GM21360 (cell line): ENCODE measurements around the gene XXYLT1.
A peak's percentile ranks its signal among the peaks of the same experiment; 100 is the strongest.

Source experiments
- ATAC-seq: cut with Tn5 transposase; IDR thresholded peaks from one replicate; pipeline ENCODE4 v1.9.1; 2021; ENCODE audit warnings: mild to moderate bottlenecking, moderate library complexity; ENCODE audit not compliant: unreplicated experiment

XXYLT1 gene

DNA sequence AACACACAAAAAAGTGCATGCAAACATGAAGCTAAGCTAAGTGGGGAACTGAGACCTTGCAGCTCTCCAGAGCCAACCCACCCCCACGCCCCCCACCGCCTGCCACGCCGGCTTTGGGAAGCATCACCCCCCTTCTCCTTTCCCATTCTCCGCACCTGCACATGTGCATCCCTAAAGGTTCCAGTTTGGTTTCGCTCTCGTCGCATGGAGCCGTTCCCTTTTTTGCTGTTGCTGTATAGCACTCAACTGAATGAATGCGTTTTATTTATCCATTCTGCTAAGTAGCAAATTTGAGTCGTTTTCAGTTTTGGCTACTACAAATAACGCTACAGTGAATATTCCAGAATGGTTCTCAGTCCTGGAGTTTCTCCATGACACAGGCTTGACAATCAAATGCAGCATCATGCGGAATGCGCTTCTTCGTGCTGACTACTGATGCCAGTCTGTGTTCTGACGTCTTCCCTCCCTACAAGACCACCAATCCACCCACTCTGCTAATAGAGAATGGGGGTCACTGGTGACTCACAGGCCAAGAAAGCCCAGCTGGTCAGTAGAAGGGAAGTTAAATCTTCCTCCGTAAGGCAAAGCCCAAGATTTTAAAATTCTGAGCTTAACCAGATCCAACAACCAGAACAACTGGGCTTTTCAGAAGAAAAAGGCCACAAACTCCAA lies 115.3 kb downstream of the XXYLT1 start:
- no peak for ATAC-seq

DNA sequence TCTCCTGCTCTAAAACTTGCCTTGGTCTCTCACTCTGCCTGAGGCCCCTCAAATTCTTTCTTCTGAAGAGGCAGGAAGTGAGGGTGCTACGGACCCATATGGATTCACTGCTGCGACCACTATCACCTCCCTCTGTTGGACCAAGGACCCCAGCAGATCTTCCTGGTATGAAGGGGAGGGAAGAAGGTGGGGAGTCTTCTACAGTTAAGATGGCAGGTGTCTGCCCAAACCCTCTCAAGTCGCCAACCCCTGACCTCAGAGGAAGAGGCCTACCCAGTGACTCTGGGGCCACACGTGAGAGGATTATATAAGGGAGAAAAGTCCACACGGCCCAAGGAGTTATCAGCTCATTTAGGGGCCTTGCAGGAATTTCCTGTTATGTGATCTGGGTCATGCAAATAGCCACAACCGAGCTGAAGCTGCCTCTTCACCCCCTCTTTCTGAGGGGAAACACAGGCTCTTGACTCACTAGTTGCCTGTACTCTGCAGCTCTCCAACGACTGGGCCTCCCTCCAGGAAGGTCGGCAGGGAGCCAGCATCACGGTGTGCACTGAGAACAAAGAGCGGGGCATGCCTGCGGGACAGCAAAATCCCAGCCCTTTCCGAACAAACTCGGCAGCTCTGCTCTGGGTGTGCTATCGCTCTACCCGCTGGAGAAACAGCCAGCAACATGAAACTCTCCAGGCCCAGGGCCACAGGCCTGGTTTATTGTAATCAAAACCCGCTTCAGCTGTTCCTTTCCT lies 116.0 kb downstream of the XXYLT1 start:
- no peak for ATAC-seq

DNA sequence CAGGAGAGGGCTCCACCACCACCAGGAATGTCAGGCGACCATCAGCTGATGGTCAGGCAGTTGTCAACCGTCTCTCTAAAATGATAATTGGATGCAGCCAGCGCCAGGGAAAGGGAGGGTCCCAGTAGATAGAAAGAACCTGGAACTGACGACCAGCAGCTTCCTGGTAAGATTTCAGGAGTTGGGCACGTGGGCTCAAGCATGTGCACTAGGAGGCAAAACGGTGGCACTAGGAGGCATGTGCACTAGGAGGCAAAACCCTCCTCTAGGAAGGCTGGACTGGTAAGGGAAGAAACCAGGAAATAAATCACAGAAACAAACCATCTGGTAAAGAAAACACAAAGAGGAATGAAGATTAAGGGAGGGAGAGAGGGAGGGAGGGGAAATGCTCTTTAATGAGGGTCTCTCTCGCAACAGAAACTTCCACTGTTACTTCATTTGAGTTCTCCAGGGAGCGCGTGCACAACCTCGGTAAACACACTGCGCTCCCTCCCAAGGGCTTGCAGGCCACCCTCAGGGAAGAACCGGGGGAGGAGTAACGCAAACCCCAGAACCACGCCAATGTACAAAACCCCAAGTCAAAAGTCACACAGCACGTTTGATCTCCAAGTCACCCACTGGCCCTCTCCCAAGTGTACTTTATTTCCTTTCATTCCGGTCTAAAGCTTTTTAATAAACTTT lies 116.7 kb downstream of the XXYLT1 start:
- no peak for ATAC-seq

DNA sequence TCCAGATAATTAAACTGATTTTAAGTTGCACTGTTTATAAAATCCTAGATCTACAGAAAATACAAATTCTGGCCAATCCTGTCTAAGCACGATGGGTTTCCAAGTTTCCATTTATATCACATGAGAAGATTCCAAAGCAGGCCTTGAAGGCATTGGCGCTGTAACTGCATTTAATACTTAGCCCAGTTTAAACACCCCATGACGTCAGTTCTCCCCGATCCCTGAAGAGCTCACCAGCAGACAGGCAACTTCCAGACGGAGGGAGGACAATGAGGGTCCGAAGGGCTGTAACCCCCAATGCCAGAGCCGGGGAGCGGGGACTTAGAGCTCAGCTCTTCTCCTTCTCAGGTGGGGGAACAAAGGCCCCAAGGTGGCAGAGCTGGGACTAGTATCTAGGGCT lies 117.3 kb downstream of the XXYLT1 start:
- no peak for ATAC-seq

DNA sequence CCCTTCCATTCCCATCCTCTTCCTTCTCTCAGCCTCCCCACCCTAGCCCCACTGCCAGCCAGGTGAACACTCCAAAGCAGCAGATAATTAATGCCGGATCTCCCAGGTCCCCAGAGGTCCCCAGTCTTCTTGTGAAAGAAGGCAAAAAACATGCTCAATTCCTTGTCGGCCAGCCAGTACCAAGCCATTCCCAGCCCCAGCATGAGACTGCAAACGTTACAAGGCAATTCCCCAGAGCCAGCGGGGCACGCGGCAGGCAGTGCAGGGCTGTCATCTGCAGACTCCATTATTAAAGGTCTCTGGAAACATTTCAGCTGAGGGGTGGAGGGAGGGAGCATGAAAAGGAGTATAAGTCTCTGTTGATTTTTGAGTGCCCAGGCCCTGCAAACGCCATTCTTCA lies 117.8 kb downstream of the XXYLT1 start:
- no peak for ATAC-seq

DNA sequence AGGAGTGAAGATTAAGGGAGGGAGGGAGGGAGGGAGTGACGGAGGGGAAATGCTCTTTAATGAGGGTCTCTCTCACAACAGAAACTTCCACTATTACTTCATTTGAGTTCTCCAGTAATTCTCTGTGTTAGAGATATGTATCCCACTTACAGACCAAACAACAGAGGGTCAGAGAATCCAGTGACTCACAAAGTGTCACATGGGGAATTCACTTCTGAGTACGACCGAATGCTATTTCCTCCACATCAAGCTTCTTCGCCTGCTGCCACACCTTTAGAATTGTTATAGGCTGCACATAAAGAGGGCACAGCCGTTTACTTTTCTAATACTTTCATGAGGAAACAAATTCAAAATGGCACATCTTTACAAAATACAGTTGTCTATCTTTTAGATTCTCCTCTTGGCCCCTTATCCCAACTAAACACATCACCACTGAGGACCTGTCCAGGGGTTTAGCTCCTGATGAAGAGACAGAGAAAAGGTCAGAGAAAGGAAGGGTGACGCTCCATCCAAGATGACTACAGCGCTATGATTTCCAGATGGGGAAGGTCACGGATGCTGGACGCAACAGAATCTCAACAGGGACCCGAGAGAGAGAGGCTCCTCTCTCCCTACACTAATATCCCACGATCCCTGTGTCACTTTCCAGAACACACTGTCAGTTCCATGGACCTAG lies 119.0 kb downstream of the XXYLT1 start:
- ATAC-seq: no peak

DNA sequence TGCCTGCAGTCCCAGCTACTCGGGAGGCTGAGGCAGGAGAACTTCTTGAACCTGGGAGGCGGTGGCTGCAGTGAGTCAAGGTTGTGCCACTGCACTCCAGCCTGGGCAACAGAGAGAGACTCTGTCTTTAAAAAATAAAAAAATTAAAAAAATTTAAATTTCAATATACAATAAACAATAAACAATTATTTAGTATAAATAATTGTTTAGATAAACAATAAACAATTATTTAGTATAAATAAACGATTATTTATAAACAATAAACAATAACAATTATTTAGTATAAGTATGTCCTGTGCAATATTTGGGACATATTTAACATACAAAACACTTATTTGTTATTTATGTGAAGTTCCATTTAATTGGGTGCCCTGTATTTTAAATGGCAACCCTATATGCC lies 119.6 kb downstream of the XXYLT1 start:
- no peak for ATAC-seq

DNA sequence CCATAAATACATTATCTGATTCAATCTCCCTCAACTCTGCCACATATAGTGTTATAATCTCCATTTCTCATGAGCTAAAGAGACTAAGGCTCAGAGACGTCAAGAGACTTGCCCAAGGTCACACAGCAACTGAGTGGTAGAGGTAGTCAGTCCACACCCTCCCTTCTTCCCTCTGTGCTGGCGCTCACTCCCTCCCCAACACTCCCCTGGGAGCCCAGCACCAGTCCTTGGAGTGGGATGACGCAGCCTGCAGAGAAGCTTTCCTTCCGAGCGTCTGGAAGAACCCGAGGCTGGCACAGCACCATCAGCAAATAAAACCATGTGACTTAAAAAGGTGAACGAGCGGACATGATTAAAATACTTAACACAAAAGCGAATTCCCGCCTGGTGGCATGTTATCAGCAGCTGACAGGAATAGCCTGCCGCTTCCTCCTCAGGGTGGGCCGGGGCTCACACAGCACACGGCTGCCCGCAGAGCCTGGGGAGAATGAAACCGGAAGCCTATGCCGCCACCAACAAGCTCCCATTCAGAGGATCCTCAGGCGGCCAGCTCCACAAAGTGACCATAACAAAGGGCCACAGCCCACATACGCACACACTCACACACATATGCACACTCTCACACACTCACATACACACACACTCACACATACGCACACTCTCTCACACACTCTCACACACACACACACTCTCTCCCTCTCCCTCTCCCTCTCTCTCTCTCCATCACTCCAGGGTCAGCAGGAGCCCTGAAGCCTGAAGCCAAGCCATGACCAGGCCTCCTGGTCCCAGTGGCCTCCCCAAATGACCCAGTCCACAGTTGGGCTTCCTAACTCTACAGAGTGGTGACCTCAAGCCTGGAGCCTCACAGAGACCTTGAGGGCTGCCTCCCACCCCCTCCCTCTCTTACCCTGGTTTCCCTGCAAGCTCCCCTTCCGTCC lies 120.5 kb downstream of the XXYLT1 start:
- no peak for ATAC-seq

DNA sequence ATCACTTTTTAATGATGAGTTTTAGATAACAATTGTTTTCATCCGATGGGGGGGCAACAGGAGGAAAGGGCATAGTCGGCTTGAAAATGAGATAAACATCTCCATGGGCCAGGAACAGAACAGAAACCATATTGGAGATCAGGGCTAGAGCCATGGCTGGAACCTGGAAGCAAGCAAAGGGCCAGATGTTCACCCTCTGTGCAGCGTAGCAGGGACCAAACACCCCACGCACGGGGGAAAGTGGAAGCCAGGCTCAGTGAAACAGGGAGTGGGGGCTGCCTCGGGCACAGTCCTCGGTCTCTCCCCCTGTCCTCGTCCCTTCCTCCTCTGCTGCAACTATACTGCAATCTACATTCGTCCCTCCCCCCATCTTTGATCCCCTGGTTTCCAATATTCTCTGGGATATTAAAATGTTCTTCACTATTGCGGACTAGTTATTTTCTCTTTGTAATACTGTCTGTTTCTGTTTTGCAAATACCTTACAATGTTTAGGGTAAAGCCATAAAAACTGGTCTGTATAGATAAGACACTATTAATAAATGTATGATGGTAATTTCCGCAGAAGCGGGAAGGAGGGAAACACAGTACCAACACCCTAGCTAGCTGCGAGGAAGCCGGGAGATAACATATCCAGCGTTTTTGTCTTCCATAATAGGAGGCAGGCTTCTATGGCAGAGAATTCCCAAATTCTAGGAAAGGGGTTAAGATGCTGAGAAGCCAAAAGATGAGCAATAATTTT lies 121.5 kb downstream of the XXYLT1 start:
- no peak for ATAC-seq

DNA sequence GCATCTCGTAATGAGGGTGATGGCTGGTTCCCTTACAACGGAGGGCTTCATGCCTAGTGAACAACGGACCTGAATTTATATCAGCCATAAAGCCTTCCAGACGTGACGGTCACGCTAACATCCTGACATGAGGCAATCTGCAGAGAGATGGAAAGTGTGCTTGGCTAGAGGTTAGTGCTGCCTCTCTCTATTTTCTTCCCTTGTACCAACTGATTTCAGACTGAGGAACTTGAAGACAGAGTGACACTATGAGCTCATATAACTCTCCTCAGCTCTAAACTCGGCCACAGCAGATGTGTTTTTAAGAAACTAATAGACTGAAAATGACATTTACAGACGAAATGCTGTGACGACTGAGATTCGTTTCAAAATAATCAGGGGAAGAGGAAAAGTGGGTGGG lies 122.4 kb downstream of the XXYLT1 start:
- ATAC-seq: no peak

DNA sequence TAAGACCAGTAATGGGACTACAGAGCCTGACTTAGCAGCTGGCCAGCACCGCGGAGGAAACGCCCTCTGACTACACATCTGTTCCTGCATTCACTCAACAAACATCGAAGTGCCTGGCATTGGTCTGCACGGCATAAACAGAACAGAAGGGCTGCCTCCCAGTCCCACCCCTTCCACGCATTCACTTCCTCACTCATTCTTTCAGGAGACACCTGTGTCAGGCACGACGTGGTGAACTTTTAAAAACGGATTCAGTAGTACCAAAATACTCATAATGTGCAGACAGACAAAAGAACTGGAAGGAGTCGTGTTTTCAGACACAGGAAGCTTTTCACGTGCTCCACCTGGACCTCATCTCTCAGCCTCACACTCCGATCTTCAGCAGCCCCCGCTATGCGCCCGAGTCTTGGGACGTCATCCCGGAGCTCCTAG lies 123.3 kb downstream of the XXYLT1 start:
- peak; percentile 74 for ATAC-seq

DNA sequence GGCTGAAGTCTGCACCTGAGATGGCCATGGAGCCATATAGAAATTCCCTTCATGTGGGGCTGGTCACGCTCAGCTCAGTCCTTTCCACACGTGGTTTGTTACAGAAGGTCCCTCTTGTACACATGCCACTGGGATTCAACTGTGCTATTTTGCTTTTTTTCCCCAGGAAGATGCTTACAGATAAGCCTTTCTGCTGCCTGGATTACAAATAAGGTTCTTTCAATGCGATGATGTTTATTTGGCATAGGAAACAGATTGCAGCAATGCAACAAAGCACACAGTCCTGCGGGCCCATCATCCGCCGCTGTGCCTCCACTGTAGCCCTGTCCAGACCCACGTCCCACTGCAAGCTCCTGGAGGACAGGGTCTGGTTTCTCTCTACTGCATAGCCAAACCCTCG lies 124.8 kb downstream of the XXYLT1 start:
- no peak for ATAC-seq

DNA sequence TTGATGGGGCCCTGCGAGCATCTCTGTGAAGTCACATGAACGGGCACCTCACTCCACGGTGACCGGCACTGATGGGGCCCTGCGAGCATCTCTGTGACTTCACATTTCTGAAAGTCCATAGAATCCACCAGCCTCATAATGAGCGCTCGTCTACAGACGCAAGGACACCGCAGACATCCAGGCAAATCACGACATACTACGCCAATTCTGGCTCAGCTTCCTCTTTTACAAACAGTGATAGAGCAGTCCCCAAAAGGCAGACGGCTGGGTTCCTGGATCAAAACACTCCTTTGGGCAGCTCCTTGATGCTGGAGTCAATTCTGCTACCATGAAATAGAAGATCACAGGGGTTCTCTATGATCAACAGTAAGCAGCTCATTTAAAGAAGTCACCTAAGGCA lies 125.4 kb downstream of the XXYLT1 start:
- no peak for ATAC-seq

DNA sequence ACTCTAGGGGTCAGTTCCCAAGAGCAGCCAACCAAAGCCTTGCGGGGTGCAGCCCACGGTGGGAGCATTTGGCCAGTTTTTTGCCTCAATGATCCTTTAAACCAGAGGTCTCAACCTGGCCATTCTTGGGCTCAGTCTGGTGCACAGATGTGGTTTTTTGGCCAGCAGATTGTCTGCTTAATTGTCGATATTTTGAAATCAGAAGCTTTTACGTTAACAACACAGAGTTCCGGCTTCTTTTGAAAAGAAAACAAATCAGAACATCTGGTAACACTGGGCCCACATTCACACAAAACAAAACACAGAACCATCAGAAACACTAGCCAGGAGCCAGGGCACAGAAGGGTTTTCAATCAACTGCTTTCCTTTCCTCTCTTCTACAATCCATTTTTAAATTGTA lies 127.7 kb downstream of the XXYLT1 start:
- ATAC-seq: no peak

DNA sequence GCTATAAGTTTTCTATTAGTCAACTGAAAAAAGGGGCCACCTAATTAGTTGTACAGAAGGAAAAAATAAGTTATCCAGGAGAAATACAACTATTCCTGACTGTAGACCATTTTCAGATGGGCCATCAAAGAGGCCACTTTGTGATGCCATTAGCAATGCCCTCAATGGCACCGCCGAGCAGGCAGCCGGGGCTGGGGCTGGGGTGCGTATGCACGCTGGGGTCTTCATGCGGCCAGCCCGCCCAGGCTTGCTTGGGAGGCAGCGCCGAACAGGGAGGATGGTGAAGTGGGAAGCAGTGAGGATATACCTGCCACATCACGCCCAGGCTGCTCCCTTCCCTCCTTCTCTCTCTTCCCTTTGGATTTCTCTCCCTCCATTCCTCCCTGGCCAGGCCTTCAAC lies 128.4 kb downstream of the XXYLT1 start:
- ATAC-seq: no peak

DNA sequence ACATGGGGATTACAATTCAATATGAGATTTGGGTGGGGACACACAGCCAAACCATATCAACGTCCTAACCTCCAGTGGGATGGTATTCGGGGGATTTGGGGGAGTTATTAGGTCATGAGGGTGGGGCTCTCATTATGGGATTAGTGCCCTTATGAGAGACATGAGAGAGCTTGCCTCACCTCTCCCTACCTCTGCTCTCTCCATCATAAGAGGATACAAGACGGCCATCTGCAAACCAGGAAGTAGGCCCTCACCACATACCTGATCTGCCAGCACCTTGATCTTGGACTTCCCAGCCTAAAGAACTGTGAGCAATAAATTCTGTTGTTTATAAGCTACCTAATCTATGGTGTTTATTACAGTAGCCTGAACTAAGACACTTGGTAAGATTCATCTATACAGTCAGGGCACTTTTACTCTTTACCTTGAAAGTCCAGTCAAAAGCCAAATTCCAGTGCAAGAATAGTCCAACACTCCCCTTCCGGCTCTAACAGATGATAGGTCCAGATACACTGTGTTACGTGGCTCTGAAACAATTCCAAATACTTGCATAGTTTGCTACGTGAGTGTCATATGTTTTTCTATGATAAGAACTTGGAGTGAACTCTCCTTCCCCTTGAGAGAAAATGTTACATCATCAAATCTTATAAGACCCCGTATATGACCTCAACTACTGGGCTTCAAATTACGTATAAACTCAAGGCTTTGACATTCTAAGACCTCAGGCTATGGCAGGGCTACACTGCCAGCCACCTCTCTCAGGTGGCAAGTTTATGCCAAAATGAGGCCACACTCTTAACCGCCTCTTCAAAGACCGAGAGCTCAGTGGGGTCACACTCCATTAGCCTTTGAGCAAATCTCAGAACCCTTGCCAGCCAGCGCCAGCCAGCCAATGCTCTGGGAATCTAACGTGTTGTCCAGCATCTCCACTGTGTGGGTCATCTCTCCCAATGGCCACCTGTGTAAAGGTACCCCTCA lies 129.9 kb downstream of the XXYLT1 start:
- no peak for ATAC-seq

DNA sequence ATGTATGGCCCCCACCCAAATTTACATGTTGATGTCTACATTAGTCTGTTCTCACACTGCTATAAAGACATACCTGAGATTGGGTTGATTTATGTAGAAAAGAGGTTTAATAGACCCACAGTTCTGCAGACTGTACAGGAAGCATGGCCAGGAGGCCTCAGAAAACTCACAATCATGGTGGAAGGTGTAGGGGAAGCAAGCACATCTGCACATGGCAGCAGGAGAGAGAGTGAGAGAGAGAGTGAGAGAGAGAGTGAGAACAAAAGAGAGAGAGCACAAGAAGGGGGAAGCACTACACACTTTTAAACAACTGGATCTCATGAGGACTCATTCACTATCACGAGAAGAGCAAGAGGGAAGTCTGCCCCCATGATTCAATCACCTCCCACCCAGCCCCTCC lies 130.5 kb downstream of the XXYLT1 start:
- no peak for ATAC-seq

DNA sequence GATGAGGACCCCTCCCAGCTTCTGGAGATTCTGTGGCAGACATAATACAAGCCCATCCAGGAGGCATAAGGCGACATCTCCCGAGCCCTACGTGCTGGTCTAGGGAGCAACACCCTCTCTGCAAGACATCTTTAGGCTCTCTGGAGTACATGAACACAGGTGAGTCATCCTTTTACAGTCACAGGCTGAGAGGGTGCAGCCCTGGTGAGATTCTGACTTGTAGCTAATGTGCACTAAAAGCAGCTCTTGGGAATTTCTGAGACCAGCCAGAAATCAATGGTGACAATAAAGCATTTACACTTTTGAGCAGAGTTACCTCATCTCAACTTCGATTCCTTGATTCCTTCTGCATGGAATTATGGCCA lies 131.1 kb downstream of the XXYLT1 start:
- ATAC-seq: no peak
